Ovary (tissue), 9 donors: Measurements from ENCODE around the gene SPATA25. TPM values are rescaled to one million over a fixed set of nuclear protein-coding genes. Genes with fewer than 3 reads are reported as not detected.
A peak's percentile ranks its signal among the peaks of the same experiment; 100 is the strongest.

Experiments used
- DNase-seq, 5 donors: peaks; one replicate each; pipeline ENCODE4 v3.0.0-alpha.2; 2019 to 2020
- H3K27ac ChIP-seq, 2 donors: fragments of 200-600 bp; one replicate each; pipeline versions ENCODE4 v1.5.1 to v1.8.0; 2019 to 2022
- H3K27me3 ChIP-seq: fragments of 200-600 bp; one replicate; pipeline ENCODE4 v1.8.0; 2022
- H3K36me3 ChIP-seq: fragments of 200-600 bp; sonication (generic); one replicate; pipeline ENCODE4 v1.5.1; 2019
- H3K4me1 ChIP-seq: one replicate; pipeline ENCODE4 v1.8.1; 2013; ENCODE audit warnings: mild to moderate bottlenecking, moderate library complexity; ENCODE audit not compliant: insufficient read depth
- H3K4me3 ChIP-seq: fragments of 200-600 bp; sonication (generic); one replicate; pipeline ENCODE4 v1.5.1; 2017
- H3K9me3 ChIP-seq, 2 donors: fragments of 200-600 bp in 1 of 2; sonication (generic) in 1 of 2; one replicate each; pipeline versions ENCODE4 v1.5.1 to v1.8.1; 2013 to 2019; ENCODE audit warnings: mild to moderate bottlenecking in 1 of 2, moderate library complexity in 1 of 2
- CTCF ChIP-seq, 3 donors: fragments of 450-650 bp in 2 of 3; fragments of 200-600 bp in 1 of 3; IDR thresholded peaks; one replicate each; pipeline versions ENCODE4 v1.5.1 to v1.8.0; 2016 to 2022; ENCODE audit warnings: antibody characterized with exemption in 3 of 3, mild to moderate bottlenecking in 1 of 3
- EP300 ChIP-seq: sonication (generic); formaldehyde crosslinking; IDR thresholded peaks from one replicate; pipeline ENCODE4 v1.6.1; 2017; ENCODE audit warnings: antibody characterized with exemption
- POLR2A ChIP-seq: fragments of 450-650 bp; IDR thresholded peaks from one replicate; pipeline ENCODE4 v1.6.1; 2017; ENCODE audit warnings: antibody characterized with exemption, mild to moderate bottlenecking, moderate library complexity
- WGBS, 3 donors: extraction: QIAGEN DNeasy Blood & Tissue Kit in 1 of 3; methylation state at CpG; one replicate each; pipeline versions ENCODE4 v1.1.5 to v1.1.7; 2013 to 2017; 5-methylcytosine and 5-hydroxymethylcytosine counted together
- intact Hi-C, 4 donors: fragments of 100-400 bp; cut with DNase I; formaldehyde crosslinking; loops; one replicate each; pipeline versions ENCODE4 v1.11.0 to v1.15.1; 2022 to 2023
- polyA plus RNA-seq, 2 donors: library from polyadenylated mRNA; stranded (reverse); fragments of 200-250 nt in 1 of 2; fragments of 350-450 nt in 1 of 2; fragmentation: Illumina TruSeq in 1 of 2; extraction: RNeasy Lipid Tissue Mini Kit (QIAGEN cat#74804) in 1 of 2; gene quantifications; one replicate each; pipeline ENCODE4 v1.2.3, GENCODE V29; 2013 to 2014
- total RNA-seq, 7 donors: library from RNA; depleted of rRNA in 2 of 7; stranded (reverse); fragments of >200 nt in 2 of 7; fragmentation: NEBNext Ultra II Directional in 3 of 7; extraction: Animal tissue kit (Norgen Biotek cat#: 25700) in 3 of 7; gene quantifications; one replicate each; pipeline versions ENCODE4 v1.1.0 to v1.2.4, GENCODE V29; 2016 to 2023
- donor health status: DM: no; HTN: no; CAD: no; lungs with moderate emphysema.
- donor health status: DM: no; HTN: no; CAD: no.
- donor health status: Bipolar disorder and iron deficiency.
- donor health status: DM: yes; HTN: yes; CAD: no.
- donor health status: DM: no; HTN: no; CAD: no.
- donor health status: DM: yes; HTN: yes; CAD: no.

Gene SPATA25
- total and polyA plus RNA-seq, 9 donors, result 4.2 to 7.5 (median 5.7) TPM; not detected in 1

- no peaks in the 10 kb centered on the region for H3K27me3 ChIP-seq
- intact Hi-C loops, result no loop called here
- TF ChIP-seq POLR2A, result no peak
- TF ChIP-seq EP300, result no peak
- TF ChIP-seq CTCF (IDR thresholded peaks at IDR 0.05), result no peak
- H3K36me3 ChIP-seq, result no peaks in the 10 kb centered on the region
- H3K9me3 ChIP-seq, result no peaks in the 10 kb centered on the region
- DNase-seq, result no peak
- H3K4me3 ChIP-seq, result no peak overlapping the region
- H3K4me1 ChIP-seq, result peaks cover 16% of the 10 kb centered on the region
- H3K27ac ChIP-seq, result peak overlapping the region in 1 of 2 donors; percentile 91
- WGBS, 3 donors, result 51 to 71% (median 55%) methylated on average over 2 of the region's 2 CpGs
These were observed 39.3 kb upstream of the SPATA25 start for GRCh38 chr20:45926731-45927070.

- H3K27me3 ChIP-seq, result no peaks in the 10 kb centered on the region
- H3K9me3 ChIP-seq, result no peaks in the 10 kb centered on the region
- H3K4me3 ChIP-seq, result no peak overlapping the region
- TF ChIP-seq POLR2A (no peak), CTCF (IDR thresholded peaks at IDR 0.05) (no peak), EP300 (no peak)
- peak in 2 of 5 donors; percentile 13 to 34 for DNase-seq
- H3K36me3 ChIP-seq, result no peaks in the 10 kb centered on the region
- intact Hi-C loops, result no loop called here
- peaks cover 22% of the 10 kb centered on the region for H3K4me1 ChIP-seq
- 66 to 70% (median 68%) methylated on average over 9 of the region's 9 CpGs for WGBS, 3 donors
- H3K27ac ChIP-seq, result peak overlapping the region; percentile 75 to 91
These were observed 38.5 kb upstream of the SPATA25 start for GRCh38 chr20:45925821-45926506.

DNA sequence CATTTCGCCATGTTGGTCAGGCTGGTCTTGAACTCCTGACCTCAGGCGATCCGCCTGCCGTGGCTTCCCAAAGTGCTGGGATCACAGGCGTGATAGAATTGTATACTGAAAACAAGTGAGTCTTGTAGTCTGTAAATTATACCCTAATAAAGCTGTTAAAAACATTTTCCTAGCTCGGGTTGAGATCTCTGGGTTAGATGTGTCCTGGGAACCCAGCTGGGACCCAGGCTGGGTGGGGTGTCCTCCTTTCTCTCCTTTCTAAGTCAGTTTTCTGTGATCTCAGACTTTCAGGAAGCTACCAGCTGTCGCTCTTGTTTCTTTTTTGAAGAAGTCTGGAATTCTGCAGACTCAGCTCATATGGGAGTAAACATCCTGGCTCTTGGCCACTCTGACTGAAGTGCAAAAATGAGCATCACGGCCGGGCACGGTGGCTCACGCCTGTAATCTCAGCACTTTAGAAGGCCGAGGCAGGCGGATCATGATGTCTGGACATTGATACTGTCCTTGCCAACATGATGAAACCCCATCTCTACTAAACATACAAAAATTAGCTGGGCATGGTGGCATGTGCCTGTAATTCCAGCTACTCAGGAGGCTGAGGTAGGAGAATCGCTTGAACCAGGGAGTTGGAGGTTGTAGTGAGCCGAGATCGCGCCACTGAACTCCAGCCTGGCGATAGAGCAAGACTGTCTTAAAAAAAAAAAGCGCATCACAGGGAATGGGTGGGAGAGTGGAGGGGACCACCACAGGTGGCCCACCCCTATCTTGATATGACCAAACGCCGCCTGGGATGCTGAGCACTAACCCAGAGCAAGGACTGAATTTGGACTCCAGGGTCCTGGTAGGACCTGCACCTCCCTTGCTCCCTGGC, 37.2 kb upstream of the SPATA25 start:
- intact Hi-C loops, result no loop called here
- Histone ChIP-seq H3K27ac (peak overlapping the region; percentile 85 to 91), H3K4me1 (peaks cover 30% of the 10 kb centered on the region), H3K9me3 (no peaks in the 10 kb centered on the region), H3K4me3 (no peak overlapping the region), H3K36me3 (no peaks in the 10 kb centered on the region), H3K27me3 (no peaks in the 10 kb centered on the region)
- TF ChIP-seq CTCF (IDR thresholded peaks at IDR 0.05), result no peak
- TF ChIP-seq EP300, result no peak
- no peak for TF ChIP-seq POLR2A
- peak; percentile 73 to 77 (median 75) for DNase-seq
- WGBS, 3 donors, result 20 to 32% (median 21%) methylated on average over 21 of the region's 21 CpGs

DNA sequence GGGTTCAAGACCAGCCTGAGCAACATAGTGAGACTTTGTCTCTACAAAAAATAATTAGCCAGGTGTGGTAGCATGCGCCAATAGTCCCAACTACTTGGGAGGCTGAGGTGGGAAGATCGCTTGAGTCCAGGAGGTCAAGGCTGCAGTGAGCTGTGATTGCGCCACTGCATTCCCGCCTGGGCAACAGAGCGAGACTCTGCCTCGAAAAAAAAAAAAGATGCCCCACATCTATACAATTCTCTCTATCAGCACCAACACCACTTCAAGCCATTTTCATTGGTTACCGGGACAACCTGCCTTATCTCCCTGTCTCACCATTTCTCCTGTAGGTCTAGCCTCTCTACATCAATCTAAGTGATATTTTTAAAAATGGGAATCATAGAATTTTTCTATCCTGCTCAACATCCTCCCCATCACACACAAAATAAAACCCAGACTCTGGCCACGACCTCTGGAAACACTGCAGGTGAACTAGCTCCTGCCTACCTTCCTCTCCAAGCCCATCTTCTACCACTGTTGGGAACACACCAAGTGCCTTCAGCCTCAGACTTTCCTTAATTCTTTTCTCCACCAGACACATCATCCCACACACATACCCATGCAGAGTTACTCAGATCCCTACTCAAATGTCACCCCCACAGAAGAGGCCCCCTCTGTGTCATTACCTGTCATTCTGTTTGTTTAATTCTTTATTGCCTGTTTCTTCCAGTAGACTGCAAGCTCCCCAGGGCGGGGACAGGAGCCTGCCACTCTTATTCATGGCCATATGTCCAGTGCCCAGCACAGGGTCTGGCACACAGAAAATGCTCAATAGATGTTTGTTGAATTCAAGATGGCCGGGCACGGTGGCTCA, 34.1 kb upstream of the SPATA25 start:
- peak in 2 of 5 donors; percentile 13 to 15 for DNase-seq
- 81 to 87% (median 82%) methylated on average over 11 of the region's 11 CpGs for WGBS, 3 donors
- Histone ChIP-seq H3K27ac (no peak overlapping the region), H3K4me1 (peaks cover 40% of the 10 kb centered on the region), H3K36me3 (no peaks in the 10 kb centered on the region), H3K27me3 (no peaks in the 10 kb centered on the region), H3K4me3 (no peak overlapping the region), H3K9me3 (no peaks in the 10 kb centered on the region)
- no peak for TF ChIP-seq CTCF (IDR thresholded peaks at IDR 0.05)
- no peak for TF ChIP-seq EP300
- TF ChIP-seq POLR2A, result no peak
- intact Hi-C loops, result no loop called here
